Measurements from ENCODE around the gene TCL1A. TPM values are rescaled to one million over a fixed set of nuclear protein-coding genes. Genes with fewer than 3 reads are reported as not detected.

The TCL1A gene
- total RNA-seq, 4 donors from 2014 or later: 0.99 TPM; not detected in 3

DNA sequence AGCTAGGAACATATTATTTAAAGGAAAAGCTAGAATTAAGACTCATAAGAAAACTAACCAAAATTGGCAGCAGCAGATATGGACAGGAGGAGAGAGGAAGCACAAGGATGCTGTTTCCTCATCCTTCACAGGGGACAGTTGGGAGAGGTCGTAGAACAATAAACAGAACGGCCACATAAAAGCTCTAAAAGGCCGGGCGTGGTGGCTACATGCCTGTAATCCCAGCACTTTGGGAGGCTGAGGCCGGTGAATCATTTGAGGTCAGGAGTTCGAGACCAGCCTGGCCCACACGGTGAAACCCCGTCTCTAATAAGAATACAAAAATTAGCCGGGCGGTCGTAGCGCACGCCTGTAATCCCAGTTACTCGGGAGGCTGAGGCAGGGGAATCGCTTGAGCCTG, 17.2 kb downstream of the TCL1A start:
- H3K27me3 ChIP-seq: peaks cover 0 to 67% (median 0%) of the 10 kb centered on the region in 4 donors
- H3K27ac ChIP-seq (replicated peaks in 1 of 4): no peak overlapping the region
- DNase-seq (ENCODE audit: extremely low spot score): no peak
- TF ChIP-seq, protein P1, sequence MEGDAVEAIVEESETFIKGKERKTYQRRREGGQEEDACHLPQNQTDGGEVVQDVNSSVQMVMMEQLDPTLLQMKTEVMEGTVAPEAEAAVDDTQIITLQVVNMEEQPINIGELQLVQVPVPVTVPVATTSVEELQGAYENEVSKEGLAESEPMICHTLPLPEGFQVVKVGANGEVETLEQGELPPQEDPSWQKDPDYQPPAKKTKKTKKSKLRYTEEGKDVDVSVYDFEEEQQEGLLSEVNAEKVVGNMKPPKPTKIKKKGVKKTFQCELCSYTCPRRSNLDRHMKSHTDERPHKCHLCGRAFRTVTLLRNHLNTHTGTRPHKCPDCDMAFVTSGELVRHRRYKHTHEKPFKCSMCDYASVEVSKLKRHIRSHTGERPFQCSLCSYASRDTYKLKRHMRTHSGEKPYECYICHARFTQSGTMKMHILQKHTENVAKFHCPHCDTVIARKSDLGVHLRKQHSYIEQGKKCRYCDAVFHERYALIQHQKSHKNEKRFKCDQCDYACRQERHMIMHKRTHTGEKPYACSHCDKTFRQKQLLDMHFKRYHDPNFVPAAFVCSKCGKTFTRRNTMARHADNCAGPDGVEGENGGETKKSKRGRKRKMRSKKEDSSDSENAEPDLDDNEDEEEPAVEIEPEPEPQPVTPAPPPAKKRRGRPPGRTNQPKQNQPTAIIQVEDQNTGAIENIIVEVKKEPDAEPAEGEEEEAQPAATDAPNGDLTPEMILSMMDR (IDR thresholded peaks at IDR 0.05): no peak
- TF ChIP-seq POLR2A (IDR thresholded peaks at IDR 0.05; ENCODE audit: low read depth): no peak
- no peak for TF ChIP-seq POLR2AphosphoS5 (IDR thresholded peaks at IDR 0.05)
- TF ChIP-seq EP300 (IDR thresholded peaks at IDR 0.05): no peak
- no peak overlapping the region for H3K4me3 ChIP-seq
- H3K9me3 ChIP-seq: no peaks in the 10 kb centered on the region
- 57% methylated on average over 15 of the region's 15 CpGs for WGBS
- intact Hi-C loops (cut with DNase I): no loop called here
- no peaks in the 10 kb centered on the region for H3K36me3 ChIP-seq
- no peaks in the 10 kb centered on the region for H3K4me1 ChIP-seq

DNA sequence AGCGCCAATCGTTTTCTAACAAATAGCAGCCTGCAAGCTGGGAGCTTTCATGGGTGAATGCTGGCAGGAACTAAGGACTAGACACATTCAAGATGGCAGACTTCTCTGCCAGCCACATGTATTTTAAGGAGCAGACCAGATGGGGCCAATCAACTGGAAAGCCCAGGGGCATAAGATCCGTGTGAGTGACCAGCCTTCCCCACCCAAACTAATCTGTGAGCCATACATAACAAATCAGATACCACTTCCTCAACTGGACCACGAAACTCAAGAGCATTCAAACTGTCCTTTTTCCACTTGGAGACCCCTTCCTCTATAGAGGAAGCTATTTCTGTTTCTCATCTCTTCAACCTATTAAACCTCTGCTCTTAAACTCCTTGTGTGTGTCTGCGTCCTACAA, 18.0 kb downstream of the TCL1A start:
- Histone ChIP-seq H3K9me3 (no peaks in the 10 kb centered on the region), H3K36me3 (no peaks in the 10 kb centered on the region), H3K27ac (replicated peaks in 1 of 4) (no peak overlapping the region), H3K27me3 (peaks cover 0 to 63% (median 0%) of the 10 kb centered on the region in 4 donors), H3K4me3 (no peak overlapping the region), H3K4me1 (no peaks in the 10 kb centered on the region)
- 71% methylated on average over 4 of the region's 5 CpGs for WGBS
- TF ChIP-seq, protein P1 (IDR thresholded peaks at IDR 0.05): no peak
- TF ChIP-seq POLR2A (IDR thresholded peaks at IDR 0.05; ENCODE audit: low read depth) (no peak), POLR2AphosphoS5 (IDR thresholded peaks at IDR 0.05) (no peak), EP300 (IDR thresholded peaks at IDR 0.05) (no peak)
- DNase-seq (ENCODE audit: extremely low spot score): no peak
- intact Hi-C loops (cut with DNase I): no loop called here

DNA sequence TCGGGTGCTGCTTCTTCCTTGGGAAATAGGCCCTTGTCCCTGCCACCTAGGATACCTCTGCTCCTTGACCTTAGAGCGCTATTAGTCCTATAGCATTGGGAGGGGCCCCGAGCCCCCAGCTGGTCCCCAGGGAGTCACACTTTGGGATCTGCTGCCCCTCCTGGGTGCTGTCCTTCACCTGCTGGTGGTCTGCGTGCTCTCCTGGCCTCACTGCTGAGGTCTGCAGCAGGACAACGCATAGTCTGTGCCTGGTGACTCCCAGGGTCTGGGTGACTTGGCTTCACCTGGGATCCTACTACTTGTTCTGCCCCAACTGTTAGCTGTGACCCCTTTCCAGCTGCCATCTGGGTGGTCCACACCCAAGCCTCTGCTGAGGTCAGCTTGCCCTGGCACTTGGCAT, 18.9 kb downstream of the TCL1A start:
- no peak for DNase-seq (ENCODE audit: extremely low spot score)
- no peaks in the 10 kb centered on the region for H3K36me3 ChIP-seq
- no peaks in the 10 kb centered on the region for H3K9me3 ChIP-seq
- H3K27me3 ChIP-seq: peaks cover 0 to 68% (median 0%) of the 10 kb centered on the region in 4 donors
- 62% methylated on average over 3 of the region's 5 CpGs for WGBS
- H3K27ac ChIP-seq (replicated peaks in 1 of 4): no peak overlapping the region
- H3K4me1 ChIP-seq: no peaks in the 10 kb centered on the region
- intact Hi-C loops (cut with DNase I): no loop called here
- no peak for TF ChIP-seq EP300 (IDR thresholded peaks at IDR 0.05)
- TF ChIP-seq POLR2A (IDR thresholded peaks at IDR 0.05; ENCODE audit: low read depth): no peak
- TF ChIP-seq, protein P1 (IDR thresholded peaks at IDR 0.05): no peak
- no peak for TF ChIP-seq POLR2AphosphoS5 (IDR thresholded peaks at IDR 0.05)
- no peak overlapping the region for H3K4me3 ChIP-seq

DNA sequence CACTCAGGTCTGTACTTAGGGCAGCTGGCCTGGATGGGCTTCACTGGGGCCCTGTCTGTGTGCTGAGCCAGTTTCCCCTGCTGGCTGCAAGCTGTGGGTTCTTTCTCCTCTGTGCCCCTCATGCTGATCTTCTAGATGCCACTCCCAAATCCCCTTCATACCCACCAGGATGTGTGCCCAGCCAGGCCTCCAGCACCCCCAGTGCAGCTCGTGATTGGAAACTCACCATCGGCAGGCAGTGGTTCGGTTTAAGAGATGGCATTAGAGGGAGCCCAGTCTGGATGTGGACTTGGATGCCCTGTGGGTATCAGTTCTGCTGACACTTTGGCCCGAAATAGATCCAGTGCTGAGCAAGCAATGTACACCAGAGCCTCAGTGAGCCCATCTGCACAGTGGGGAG, 21.8 kb downstream of the TCL1A start:
- Histone ChIP-seq H3K27ac (replicated peaks in 1 of 4) (no peak overlapping the region), H3K27me3 (peaks cover 0 to 64% (median 0%) of the 10 kb centered on the region in 4 donors)
- 84% methylated on average over 4 of the region's 4 CpGs for WGBS

More for the DNA sequence above, 21.8 kb downstream of the TCL1A start:
- Histone ChIP-seq H3K4me1 (no peaks in the 10 kb centered on the region), H3K36me3 (no peaks in the 10 kb centered on the region), H3K4me3 (no peak overlapping the region), H3K9me3 (no peaks in the 10 kb centered on the region)
- no peak for DNase-seq (ENCODE audit: extremely low spot score)
- intact Hi-C loops (cut with DNase I): no loop called here
- no peak for TF ChIP-seq EP300 (IDR thresholded peaks at IDR 0.05)
- TF ChIP-seq POLR2A (IDR thresholded peaks at IDR 0.05; ENCODE audit: low read depth): no peak
- TF ChIP-seq, protein P1 (IDR thresholded peaks at IDR 0.05): no peak
- no peak for TF ChIP-seq POLR2AphosphoS5 (IDR thresholded peaks at IDR 0.05)

All from esophagus muscularis mucosa (tissue), 4 donors.